Fibroblast of mammary gland (primary cell): Measurements from ENCODE around the gene JPT2.

Experiments used
- DNase-seq: peaks from one replicate; pipeline ENCODE4 v3.0.0-alpha.2; 2010; ENCODE audit warnings: low read depth
- H3K4me3 ChIP-seq: 2 replicates; pipeline ENCODE4 v1.5.1; 2011; ENCODE audit warnings: low read depth, mild to moderate bottlenecking, low read length, moderate library complexity; ENCODE audit not compliant: control insufficient read depth
- CTCF ChIP-seq: conservative IDR thresholded peaks from 2 replicates; pipeline ENCODE4 v1.5.1; 2011; ENCODE audit warnings: low read depth, low read length, inconsistent platforms; ENCODE audit not compliant: control insufficient read depth, insufficient read depth

The JPT2 gene

GRCh38 chr16:1634541-1634940, 43.5 kb upstream of the JPT2 start:
- DNase-seq: no peak
- no peak overlapping the region for H3K4me3 ChIP-seq
- TF ChIP-seq CTCF: no peak

GRCh38 chr16:1635070-1635469, 43.0 kb upstream of the JPT2 start:
- no peak overlapping the region for H3K4me3 ChIP-seq
- no peak for TF ChIP-seq CTCF
- no peak for DNase-seq

- no peak overlapping the region for H3K4me3 ChIP-seq
- TF ChIP-seq CTCF: no peak
- no peak for DNase-seq
These were observed 40.6 kb upstream of the JPT2 start for GRCh38 chr16:1637526-1637925.

- TF ChIP-seq CTCF: no peak
- no peak for DNase-seq
- no peak overlapping the region for H3K4me3 ChIP-seq
These were observed 39.3 kb upstream of the JPT2 start for GRCh38 chr16:1638757-1639156.

GRCh38 chr16:1639282-1639681, 38.8 kb upstream of the JPT2 start:
- no peak for TF ChIP-seq CTCF
- H3K4me3 ChIP-seq: no peak overlapping the region
- DNase-seq: no peak

- H3K4me3 ChIP-seq: no peak overlapping the region
- TF ChIP-seq CTCF: no peak
- no peak for DNase-seq
These were observed 38.2 kb upstream of the JPT2 start for GRCh38 chr16:1639860-1640259.

GRCh38 chr16:1640261-1640941, 37.7 kb upstream of the JPT2 start:
- H3K4me3 ChIP-seq: no peak overlapping the region
- no peak for TF ChIP-seq CTCF
- DNase-seq: no peak
